Fibroblast of lung (primary cell): Measurements from ENCODE around the gene GALNT12. TPM values are rescaled to one million over a fixed set of nuclear protein-coding genes. Genes with fewer than 3 reads are reported as not detected.

Source experiments
- DNase-seq, 2 donors: peaks; one replicate each; pipeline versions ENCODE4 v3.0.0 to v3.0.0-alpha.2; 2010; ENCODE audit warnings: low read depth in 2 of 2
- H2AFZ ChIP-seq: 2 replicates; pipeline ENCODE4 v1.5.1; 2012; ENCODE audit warnings: low read length, control low read depth, inconsistent platforms
- H3K27ac ChIP-seq: 2 replicates; pipeline ENCODE4 v1.5.1; 2011; ENCODE audit warnings: low read length, control low read depth; ENCODE audit not compliant: insufficient read depth
- H3K27me3 ChIP-seq: 2 replicates; pipeline ENCODE4 v1.5.1; 2011; ENCODE audit warnings: mild to moderate bottlenecking, low read length; ENCODE audit not compliant: control insufficient read depth, insufficient read depth
- H3K36me3 ChIP-seq: 2 replicates; pipeline ENCODE4 v1.5.1; 2011; ENCODE audit warnings: low read length; ENCODE audit not compliant: control insufficient read depth, insufficient read depth
- H3K4me1 ChIP-seq: 2 replicates; pipeline ENCODE4 v1.5.1; 2011; ENCODE audit warnings: low read length; ENCODE audit not compliant: control insufficient read depth, insufficient read depth; ENCODE audit errors: extremely low read depth
- H3K4me2 ChIP-seq: 2 replicates; pipeline ENCODE4 v1.5.1; 2011; ENCODE audit warnings: low read length, control low read depth; ENCODE audit not compliant: insufficient read depth; ENCODE audit errors: extremely low read depth
- H3K4me3 ChIP-seq, 4 experiments: fragments of 200-600 bp in 1 of 4; sonication (generic) in 1 of 4; replicated peaks in 1 of 4; 2 replicates each; pipeline ENCODE4 v1.5.1; 2011 to 2016; ENCODE audit warnings: low read length in 4 of 4, low read depth in 3 of 4, mild to moderate bottlenecking in 3 of 4, control low read depth in 2 of 4, inconsistent platforms in 1 of 4, mixed read lengths in 1 of 4; ENCODE audit not compliant: insufficient read depth in 1 of 4; ENCODE audit errors: control extremely low read depth in 1 of 4
- H3K79me2 ChIP-seq: 2 replicates; pipeline ENCODE4 v1.5.1; 2012; ENCODE audit warnings: mild to moderate bottlenecking, low read length, inconsistent platforms; ENCODE audit not compliant: control insufficient read depth, insufficient read depth
- H3K9ac ChIP-seq: 2 replicates; pipeline ENCODE4 v1.5.1; 2011; ENCODE audit warnings: mild to moderate bottlenecking, low read length, control low read depth; ENCODE audit not compliant: insufficient read depth
- H3K9me3 ChIP-seq: 2 replicates; pipeline ENCODE4 v1.5.1; 2012; ENCODE audit warnings: low read depth, low read length; ENCODE audit not compliant: control insufficient read depth, insufficient read depth
- H4K20me1 ChIP-seq: 2 replicates; pipeline ENCODE4 v1.5.1; 2011; ENCODE audit warnings: low read length; ENCODE audit not compliant: control insufficient read depth, insufficient read depth; ENCODE audit errors: extremely low read depth
- CTCF ChIP-seq, 2 donors: IDR thresholded peaks in 1 of 2; conservative IDR thresholded peaks in 1 of 2; 1 replicate in 1 of 2; 2 replicates in 1 of 2; pipeline ENCODE4 v1.5.1; 2011 to 2012; ENCODE audit warnings: low read length in 2 of 2, control low read depth in 1 of 2, inconsistent platforms in 1 of 2, low read depth in 1 of 2, mild to moderate bottlenecking in 1 of 2
- EZH2 ChIP-seq: IDR thresholded peaks from 2 replicates; pipeline ENCODE4 v1.5.1; 2012; ENCODE audit warnings: low read length, control low read depth, mild to moderate bottlenecking; ENCODE audit errors: missing control alignments
- polyA plus RNA-seq, 2 donors: library from polyadenylated mRNA; depleted of rRNA in 1 of 2; stranded (reverse) in 1 of 2; unstranded in 1 of 2; fragments of >200 nt; gene quantifications; 2 replicates each; pipeline ENCODE4 v1.2.1, GENCODE V29; 2011 to 2012; ENCODE audit warnings: missing spikeins in 1 of 2
- total RNA-seq: library from RNA; depleted of rRNA; stranded (reverse); fragments of >200 nt; gene quantifications from 2 replicates; pipeline ENCODE4 v1.2.1, GENCODE V29; 2014

GALNT12 gene
- total and polyA plus RNA-seq, 2 donors (not counting 1 experiment from before 2014, with no cell fraction given) = 9.4 to 18.2 TPM

DNA sequence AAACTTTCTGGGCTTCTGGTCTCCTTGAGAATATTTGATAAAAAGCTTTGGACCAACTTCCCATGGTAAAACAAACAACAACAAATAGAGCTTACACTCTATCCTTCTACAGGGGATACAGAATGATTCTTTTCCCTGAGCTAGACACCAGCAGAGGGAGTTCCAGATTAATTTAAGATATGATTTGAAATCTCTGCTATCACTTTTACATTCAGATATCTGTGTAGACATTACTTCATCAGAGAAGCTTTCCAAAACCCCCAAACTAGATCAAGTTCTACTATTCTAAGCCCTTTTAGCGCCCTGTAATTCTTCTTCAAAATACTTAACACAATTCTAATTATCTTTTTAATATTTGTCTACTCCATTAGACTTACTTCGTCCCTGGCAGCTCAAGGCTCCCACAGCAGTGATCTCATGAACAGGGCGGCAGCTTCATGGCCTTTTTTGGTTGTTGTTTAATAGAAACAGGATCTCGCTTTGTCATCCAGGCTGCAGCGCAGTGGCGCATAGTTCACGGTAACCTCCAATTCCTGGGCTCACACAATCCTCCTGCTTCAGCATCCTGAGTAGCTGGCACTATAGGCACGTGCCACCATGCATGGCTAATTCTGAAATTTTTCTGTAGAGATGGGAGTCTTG lies 955 bp upstream of the GALNT12 start:
- Histone ChIP-seq H4K20me1 (no peaks in the 10 kb centered on the region), H3K4me3 (no peak overlapping the region), H3K36me3 (no peaks in the 10 kb centered on the region), H3K79me2 (no peaks in the 10 kb centered on the region), H3K27me3 (no peaks in the 10 kb centered on the region), H3K9me3 (no peaks in the 10 kb centered on the region), H2AFZ (no peak overlapping the region), H3K27ac (no peak overlapping the region), H3K4me2 (peak overlapping the region; percentile 17), H3K4me1 (peaks cover 12% of the 10 kb centered on the region), H3K9ac (no peak overlapping the region)
- TF ChIP-seq CTCF (conservative IDR thresholded peaks at IDR 0.05 in 1 of 2, IDR thresholded peaks at IDR 0.05 in 1 of 2; ENCODE audit: low read depth in 1 of 2, low read length in 2 of 2) (peak in 1 of 2 donors; percentile 47), EZH2 (no peak)
- DNase-seq = peak; percentile 21 to 40

DNA sequence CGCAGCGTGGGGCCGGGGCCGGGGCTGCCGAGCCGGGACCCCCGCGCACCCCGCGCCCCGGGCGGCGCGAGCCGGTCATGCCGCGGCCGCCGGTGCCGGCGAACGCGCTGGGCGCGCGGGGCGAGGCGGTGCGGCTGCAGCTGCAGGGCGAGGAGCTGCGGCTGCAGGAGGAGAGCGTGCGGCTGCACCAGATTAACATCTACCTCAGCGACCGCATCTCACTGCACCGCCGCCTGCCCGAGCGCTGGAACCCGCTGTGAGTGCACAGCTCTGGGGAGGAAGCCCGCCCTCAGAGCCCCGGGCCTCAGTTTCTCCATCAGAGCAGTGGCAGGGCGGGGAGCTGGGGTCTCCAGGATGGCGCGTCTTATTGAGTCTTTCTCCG lies 335 bp downstream of the GALNT12 start:
- DNase-seq = peak in 1 of 2 donors; percentile 33
- H3K4me3 ChIP-seq = peak overlapping the region; percentile 56 to 66 (median 62)
- no peak overlapping the region for H3K27ac ChIP-seq
- H3K9ac ChIP-seq = peak overlapping the region; percentile 20
- no peaks in the 10 kb centered on the region for H3K36me3 ChIP-seq
- no peaks in the 10 kb centered on the region for H3K27me3 ChIP-seq
- peak overlapping the region; percentile 86 for H3K4me2 ChIP-seq
- TF ChIP-seq EZH2 (no peak), CTCF (conservative IDR thresholded peaks at IDR 0.05 in 1 of 2, IDR thresholded peaks at IDR 0.05 in 1 of 2; ENCODE audit: low read depth in 1 of 2, low read length in 2 of 2) (no peak)
- H3K4me1 ChIP-seq = peaks cover 12% of the 10 kb centered on the region
- H3K79me2 ChIP-seq = no peaks in the 10 kb centered on the region
- no peaks in the 10 kb centered on the region for H3K9me3 ChIP-seq
- no peaks in the 10 kb centered on the region for H4K20me1 ChIP-seq
- peak overlapping the region; percentile 1 for H2AFZ ChIP-seq

DNA sequence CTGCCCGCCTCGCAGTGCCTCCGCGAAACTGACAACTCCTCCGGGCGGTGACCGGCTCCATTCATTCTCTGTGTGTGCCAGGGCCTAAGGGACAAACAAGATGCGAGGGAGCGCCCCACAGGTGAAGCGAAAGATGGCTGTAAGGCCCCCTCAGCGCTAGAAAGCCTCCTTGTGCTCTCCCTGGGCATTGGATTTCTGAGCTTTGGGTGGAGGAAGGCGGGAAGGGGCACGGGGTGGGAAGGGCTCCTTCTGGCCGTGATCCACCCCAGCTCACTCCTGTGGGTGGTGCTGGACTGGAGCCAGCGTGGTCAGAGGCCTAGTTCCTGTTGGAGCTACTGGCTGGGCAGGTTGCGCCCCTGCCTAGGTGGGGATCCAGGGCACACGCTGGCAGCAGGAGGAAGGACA lies 943 bp downstream of the GALNT12 start:
- peak overlapping the region; percentile 56 to 66 (median 62) for H3K4me3 ChIP-seq
- DNase-seq = no peak
- H3K4me1 ChIP-seq = peaks cover 12% of the 10 kb centered on the region
- H3K27me3 ChIP-seq = no peaks in the 10 kb centered on the region
- no peaks in the 10 kb centered on the region for H3K36me3 ChIP-seq
- no peak overlapping the region for H2AFZ ChIP-seq
- H3K9ac ChIP-seq = no peak overlapping the region
- peak overlapping the region; percentile 86 for H3K4me2 ChIP-seq
- no peaks in the 10 kb centered on the region for H3K9me3 ChIP-seq
- H3K79me2 ChIP-seq = no peaks in the 10 kb centered on the region
- TF ChIP-seq CTCF (conservative IDR thresholded peaks at IDR 0.05 in 1 of 2, IDR thresholded peaks at IDR 0.05 in 1 of 2; ENCODE audit: low read depth in 1 of 2, low read length in 2 of 2) = no peak
- no peak for TF ChIP-seq EZH2
- no peaks in the 10 kb centered on the region for H4K20me1 ChIP-seq
- no peak overlapping the region for H3K27ac ChIP-seq
